ENCODE results near the gene RPA4. TPM values are rescaled to one million over a fixed set of nuclear protein-coding genes. Genes with fewer than 3 reads are reported as not detected.
"Not testable (repeated sequence)": the region's sequence is repeated elsewhere in the genome, so short reads cannot be mapped to it uniquely, and the experiment has no call there.

The RPA4 gene
- total RNA-seq, 1 experiment from 2014 or later: 0.17 TPM

- TF ChIP-seq NR2C2 (CRISPR knock-in tag; IDR thresholded peaks at IDR 0.05): no peak
These were observed 47.9 kb upstream of the RPA4 start (continued) for GRCh38 chrX:96835660-96836289.

DNA sequence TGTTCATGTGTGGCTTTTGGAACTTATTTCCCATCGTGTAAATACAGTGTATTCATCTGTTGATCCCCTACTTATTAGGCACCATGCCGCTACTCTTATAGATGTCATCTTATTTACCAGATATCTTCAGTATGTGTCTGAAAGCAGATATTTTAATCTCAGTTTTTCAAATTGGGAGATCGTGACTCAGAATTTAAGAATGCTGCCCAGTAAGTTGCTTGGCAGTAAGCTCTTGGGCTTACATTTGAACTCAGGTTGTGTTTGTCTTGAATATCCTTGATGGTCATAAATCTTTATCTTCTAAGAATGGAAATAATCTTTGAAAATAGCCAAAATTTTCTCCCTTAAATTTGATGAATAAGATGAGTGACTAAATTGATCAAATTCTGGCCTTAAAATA is 45.9 kb upstream of the RPA4 start:
- Mint-ChIP-seq H3K4me3 (no peak overlapping the region), H3K4me1 (peaks cover 35% of the 10 kb centered on the region), H3K27me3 (ENCODE audit: low read depth) (no peaks in the 10 kb centered on the region), H3K36me3 (no peaks in the 10 kb centered on the region), H3K9me3 (no peaks in the 10 kb centered on the region), H3K27ac (no peak overlapping the region)
- DNase-seq (ENCODE audit: low spot score): no peak
- CTCF ChIA-PET: no interaction called here
- no peak for TF ChIP-seq TEAD4 (CRISPR knock-in tag; IDR thresholded peaks at IDR 0.05)
- no peak for TF ChIP-seq NR3C1 (CRISPR knock-in tag; conservative IDR thresholded peaks at IDR 0.05; ENCODE audit: low read depth)
- TF ChIP-seq HMGA2 (CRISPR knock-in tag; IDR thresholded peaks at IDR 0.05): no peak
- TF ChIP-seq, protein P1, sequence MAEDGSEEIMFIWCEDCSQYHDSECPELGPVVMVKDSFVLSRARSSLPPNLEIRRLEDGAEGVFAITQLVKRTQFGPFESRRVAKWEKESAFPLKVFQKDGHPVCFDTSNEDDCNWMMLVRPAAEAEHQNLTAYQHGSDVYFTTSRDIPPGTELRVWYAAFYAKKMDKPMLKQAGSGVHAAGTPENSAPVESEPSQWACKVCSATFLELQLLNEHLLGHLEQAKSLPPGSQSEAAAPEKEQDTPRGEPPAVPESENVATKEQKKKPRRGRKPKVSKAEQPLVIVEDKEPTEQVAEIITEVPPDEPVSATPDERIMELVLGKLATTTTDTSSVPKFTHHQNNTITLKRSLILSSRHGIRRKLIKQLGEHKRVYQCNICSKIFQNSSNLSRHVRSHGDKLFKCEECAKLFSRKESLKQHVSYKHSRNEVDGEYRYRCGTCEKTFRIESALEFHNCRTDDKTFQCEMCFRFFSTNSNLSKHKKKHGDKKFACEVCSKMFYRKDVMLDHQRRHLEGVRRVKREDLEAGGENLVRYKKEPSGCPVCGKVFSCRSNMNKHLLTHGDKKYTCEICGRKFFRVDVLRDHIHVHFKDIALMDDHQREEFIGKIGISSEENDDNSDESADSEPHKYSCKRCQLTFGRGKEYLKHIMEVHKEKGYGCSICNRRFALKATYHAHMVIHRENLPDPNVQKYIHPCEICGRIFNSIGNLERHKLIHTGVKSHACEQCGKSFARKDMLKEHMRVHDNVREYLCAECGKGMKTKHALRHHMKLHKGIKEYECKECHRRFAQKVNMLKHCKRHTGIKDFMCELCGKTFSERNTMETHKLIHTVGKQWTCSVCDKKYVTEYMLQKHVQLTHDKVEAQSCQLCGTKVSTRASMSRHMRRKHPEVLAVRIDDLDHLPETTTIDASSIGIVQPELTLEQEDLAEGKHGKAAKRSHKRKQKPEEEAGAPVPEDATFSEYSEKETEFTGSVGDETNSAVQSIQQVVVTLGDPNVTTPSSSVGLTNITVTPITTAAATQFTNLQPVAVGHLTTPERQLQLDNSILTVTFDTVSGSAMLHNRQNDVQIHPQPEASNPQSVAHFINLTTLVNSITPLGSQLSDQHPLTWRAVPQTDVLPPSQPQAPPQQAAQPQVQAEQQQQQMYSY (CRISPR knock-in tag; IDR thresholded peaks at IDR 0.05): no peak
- POLR2A ChIA-PET: no interaction called here
- no peak for ATAC-seq

DNA sequence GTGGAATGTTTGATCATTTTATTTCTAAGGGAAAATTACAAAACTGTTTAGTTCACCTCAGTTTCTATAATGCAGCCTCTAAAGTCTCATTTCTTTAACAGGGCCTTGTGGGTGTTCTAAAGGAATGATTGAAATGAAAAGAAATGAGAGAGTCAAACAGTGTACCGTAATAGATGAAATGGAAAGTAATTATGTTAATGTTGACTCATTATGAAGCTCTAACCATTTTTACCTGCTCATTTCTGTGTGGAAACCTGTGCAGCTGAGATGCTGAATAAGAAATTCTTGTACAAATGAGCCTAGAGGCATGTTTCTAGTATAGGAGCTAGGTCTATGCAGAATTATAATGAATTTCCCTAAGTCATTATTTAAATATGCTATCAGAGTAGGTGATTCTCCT is 45.2 kb upstream of the RPA4 start:
- peaks cover 42% of the 10 kb centered on the region for H3K4me1 Mint-ChIP-seq
- DNase-seq (ENCODE audit: low spot score) (no peak), ATAC-seq (no peak)
- H3K36me3 Mint-ChIP-seq: no peaks in the 10 kb centered on the region
- H3K4me3 Mint-ChIP-seq: no peak overlapping the region
- no peak for TF ChIP-seq ZSCAN18 (CRISPR knock-in tag; IDR thresholded peaks at IDR 0.05)
- TF ChIP-seq EMX1 (CRISPR knock-in tag; IDR thresholded peaks at IDR 0.05): no peak
- H3K27me3 Mint-ChIP-seq (ENCODE audit: low read depth): no peaks in the 10 kb centered on the region
- H3K9me3 Mint-ChIP-seq: no peaks in the 10 kb centered on the region
- no peak overlapping the region for H3K27ac Mint-ChIP-seq
- ChIA-PET CTCF (no interaction called here), POLR2A (no interaction called here)

DNA sequence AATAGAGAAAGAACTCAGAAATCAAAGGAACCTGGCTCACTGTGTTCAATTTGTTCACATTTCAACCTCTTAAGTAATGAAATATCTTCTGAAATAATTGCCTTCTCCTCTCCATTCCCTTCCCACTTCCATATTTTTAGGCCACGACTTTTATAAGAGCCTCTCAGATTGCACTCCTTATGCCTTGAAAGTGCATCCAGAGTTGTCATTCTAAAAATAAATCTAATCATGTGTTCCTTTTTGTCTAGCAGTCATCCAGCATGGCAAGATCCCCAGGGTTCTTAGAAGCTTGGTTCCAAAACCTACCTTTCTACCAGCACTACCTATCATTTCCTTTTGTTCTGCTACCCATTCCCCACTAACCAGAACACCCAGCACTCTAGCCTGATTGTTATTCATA is 42.4 kb upstream of the RPA4 start:
- peak overlapping the region; percentile 58 for H3K27ac Mint-ChIP-seq
- no peak for TF ChIP-seq USF2 (CRISPR knock-in tag; IDR thresholded peaks at IDR 0.05)
- TF ChIP-seq EMX1 (CRISPR knock-in tag; IDR thresholded peaks at IDR 0.05): no peak
- no peak for TF ChIP-seq CREB1 (CRISPR knock-in tag; IDR thresholded peaks at IDR 0.05)
- no peak for TF ChIP-seq USF1 (CRISPR knock-in tag; IDR thresholded peaks at IDR 0.05)
- no peak for TF ChIP-seq TP53 (CRISPR knock-in tag; IDR thresholded peaks at IDR 0.05)
- peak; percentile 46 for ATAC-seq
- no peak for DNase-seq (ENCODE audit: low spot score)
- H3K9me3 Mint-ChIP-seq: no peaks in the 10 kb centered on the region
- CTCF ChIA-PET: interaction anchor here (2.4 kb wide), 1 partner anchor 71 kb away, joined by 7 read pairs; no protein-coding TSS in a partner anchor
- POLR2A ChIA-PET: no interaction called here
- H3K4me1 Mint-ChIP-seq: peaks cover 46% of the 10 kb centered on the region
- no peaks in the 10 kb centered on the region for H3K27me3 Mint-ChIP-seq (ENCODE audit: low read depth)
- H3K4me3 Mint-ChIP-seq: no peak overlapping the region
- no peaks in the 10 kb centered on the region for H3K36me3 Mint-ChIP-seq

- H3K4me3 Mint-ChIP-seq; ATAC-seq; H3K27me3 Mint-ChIP-seq (ENCODE audit: low read depth); H3K36me3 Mint-ChIP-seq; POLR2A ChIA-PET; H3K9me3 Mint-ChIP-seq: not testable (repeated sequence)
- peak; percentile 12 for DNase-seq (ENCODE audit: low spot score)
- peaks cover 48% of the 10 kb centered on the region for H3K4me1 Mint-ChIP-seq
- CTCF ChIA-PET: interaction anchor here (2.4 kb wide), 1 partner anchor 71 kb away, joined by 7 read pairs; no protein-coding TSS in a partner anchor
- H3K27ac Mint-ChIP-seq: peak overlapping the region; percentile 58
These were observed 41.8 kb upstream of the RPA4 start for GRCh38 chrX:96841866-96842265.
